SJCRH30 (cell line): ENCODE measurements around the gene KLF7. TPM values are rescaled to one million over a fixed set of nuclear protein-coding genes. Genes with fewer than 3 reads are reported as not detected.

Source experiments
- DNase-seq, 2 experiments: peaks; one replicate each; pipeline ENCODE4 v3.0.0-alpha.2; 2015 to 2020
- H3K27ac ChIP-seq: fragments of 250-450 bp; sonication (Bioruptor Pico); 2 replicates; pipeline ENCODE4 v1.5.1; 2020; ENCODE audit warnings: mild to moderate bottlenecking, moderate library complexity
- H3K27me3 ChIP-seq: fragments of 250-450 bp; sonication (Bioruptor Pico); 2 replicates; pipeline ENCODE4 v1.5.1; 2020; ENCODE audit warnings: mild to moderate bottlenecking, moderate library complexity
- H3K36me3 ChIP-seq: fragments of 250-450 bp; sonication (Bioruptor Pico); 2 replicates; pipeline ENCODE4 v1.5.1; 2020; ENCODE audit warnings: mild to moderate bottlenecking, moderate library complexity
- H3K4me1 ChIP-seq: fragments of 250-450 bp; sonication (Bioruptor Pico); 2 replicates; pipeline ENCODE4 v1.5.1; 2020; ENCODE audit warnings: mild to moderate bottlenecking, moderate library complexity
- H3K4me3 ChIP-seq: fragments of 250-450 bp; sonication (Bioruptor Pico); 2 replicates; pipeline ENCODE4 v1.5.1; 2020; ENCODE audit warnings: mild to moderate bottlenecking, moderate library complexity
- H3K9me3 ChIP-seq: fragments of 250-450 bp; sonication (Bioruptor Pico); replicated peaks from 2 replicates; pipeline ENCODE4 v1.5.1; 2020; ENCODE audit warnings: mild to moderate bottlenecking, moderate library complexity
- total RNA-seq: library from RNA; depleted of rRNA; stranded (reverse); fragments of >200 nt; shearing (Covaris generic); gene quantifications from 2 replicates; pipeline ENCODE4 v1.2.3, GENCODE V29; 2014

The KLF7 gene
- total RNA-seq, 1 experiment from 2014 or later = 6.7 TPM

DNA sequence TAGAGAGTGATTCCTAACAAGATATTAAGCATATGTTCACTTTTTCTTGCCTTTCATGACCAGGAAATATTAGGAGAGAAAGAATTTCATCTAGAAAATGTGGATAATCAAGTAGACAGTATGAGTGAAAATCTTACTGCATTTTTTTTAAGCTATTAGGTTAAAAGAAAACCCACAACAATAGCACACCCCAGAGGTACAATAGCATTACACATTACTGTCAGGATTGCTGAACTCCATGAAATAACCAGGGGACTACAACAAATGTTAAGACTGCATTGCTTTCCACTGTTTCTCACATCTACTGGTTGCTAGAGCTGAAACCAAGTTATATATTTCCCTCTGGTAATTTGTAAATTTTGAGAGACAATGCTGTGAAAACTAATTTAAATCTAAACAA, 33.7 kb downstream of the KLF7 start:
- H3K4me1 ChIP-seq = peaks cover 16% of the 10 kb centered on the region
- DNase-seq = no peak
- no peak overlapping the region for H3K4me3 ChIP-seq
- no peaks in the 10 kb centered on the region for H3K27me3 ChIP-seq
- no peaks in the 10 kb centered on the region for H3K36me3 ChIP-seq
- no peaks in the 10 kb centered on the region; the same call in 1 of the 2 replicates for H3K9me3 ChIP-seq
- no peak overlapping the region for H3K27ac ChIP-seq

DNA sequence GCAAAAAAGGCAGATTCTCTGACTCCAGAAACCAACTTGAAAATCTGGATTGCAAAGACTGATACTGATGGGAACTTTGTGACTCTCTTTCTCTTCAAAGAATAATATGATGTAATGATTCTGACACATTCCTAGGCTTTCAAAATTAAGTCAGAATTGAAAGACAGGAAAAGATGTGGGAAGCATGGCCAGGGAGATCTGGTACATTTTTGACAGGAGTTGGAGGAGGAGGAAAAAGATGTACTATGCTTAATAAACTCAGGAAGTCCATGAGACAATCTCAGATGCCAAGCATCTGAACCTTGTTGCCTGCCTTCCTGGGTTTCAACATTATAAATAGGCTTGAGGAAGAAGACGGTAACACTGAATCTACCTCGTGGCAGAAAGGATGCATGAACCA, 34.2 kb downstream of the KLF7 start:
- DNase-seq = no peak
- Histone ChIP-seq H3K27ac (no peak overlapping the region), H3K4me3 (no peak overlapping the region), H3K9me3 (no peaks in the 10 kb centered on the region; the same call in 1 of the 2 replicates), H3K36me3 (no peaks in the 10 kb centered on the region), H3K4me1 (peaks cover 18% of the 10 kb centered on the region), H3K27me3 (no peaks in the 10 kb centered on the region)

GRCh38 chr2:207130958-207131521, 34.7 kb downstream of the KLF7 start:
- DNase-seq = no peak
- H3K27ac ChIP-seq = no peak overlapping the region
- H3K27me3 ChIP-seq = no peaks in the 10 kb centered on the region
- H3K4me1 ChIP-seq = peaks cover 18% of the 10 kb centered on the region
- H3K36me3 ChIP-seq = no peaks in the 10 kb centered on the region
- H3K4me3 ChIP-seq = no peak overlapping the region
- H3K9me3 ChIP-seq = no peaks in the 10 kb centered on the region; the same call in 1 of the 2 replicates

- H3K4me3 ChIP-seq = no peak overlapping the region
- no peaks in the 10 kb centered on the region for H3K27me3 ChIP-seq
- no peaks in the 10 kb centered on the region for H3K36me3 ChIP-seq
- no peaks in the 10 kb centered on the region; the same call in 1 of the 2 replicates for H3K9me3 ChIP-seq
- no peak overlapping the region for H3K27ac ChIP-seq
- no peak for DNase-seq
- peaks cover 18% of the 10 kb centered on the region for H3K4me1 ChIP-seq
These were observed 35.9 kb downstream of the KLF7 start for GRCh38 chr2:207129821-207130220.

- no peak overlapping the region for H3K4me3 ChIP-seq
- peaks cover 10% of the 10 kb centered on the region for H3K4me1 ChIP-seq
- H3K9me3 ChIP-seq = no peaks in the 10 kb centered on the region; the same call in 1 of the 2 replicates
- H3K27me3 ChIP-seq = no peaks in the 10 kb centered on the region
- H3K36me3 ChIP-seq = no peaks in the 10 kb centered on the region
- H3K27ac ChIP-seq = no peak overlapping the region
- DNase-seq = no peak
These were observed 36.9 kb downstream of the KLF7 start for GRCh38 chr2:207128867-207129266.

- no peaks in the 10 kb centered on the region for H3K27me3 ChIP-seq
- H3K36me3 ChIP-seq = no peaks in the 10 kb centered on the region
- peaks cover 7% of the 10 kb centered on the region for H3K4me1 ChIP-seq
- DNase-seq = no peak
- H3K9me3 ChIP-seq = no peaks in the 10 kb centered on the region; the same call in 1 of the 2 replicates
- no peak overlapping the region for H3K27ac ChIP-seq
- no peak overlapping the region for H3K4me3 ChIP-seq
These were observed 38.9 kb downstream of the KLF7 start for GRCh38 chr2:207126724-207127308.

- peaks cover 11% of the 10 kb centered on the region for H3K4me1 ChIP-seq
- H3K36me3 ChIP-seq = no peaks in the 10 kb centered on the region
- no peak overlapping the region for H3K27ac ChIP-seq
- no peak for DNase-seq
- no peaks in the 10 kb centered on the region for H3K27me3 ChIP-seq
- no peaks in the 10 kb centered on the region for H3K9me3 ChIP-seq
- H3K4me3 ChIP-seq = no peak overlapping the region
These were observed 41.9 kb downstream of the KLF7 start for GRCh38 chr2:207123776-207124391.

DNA sequence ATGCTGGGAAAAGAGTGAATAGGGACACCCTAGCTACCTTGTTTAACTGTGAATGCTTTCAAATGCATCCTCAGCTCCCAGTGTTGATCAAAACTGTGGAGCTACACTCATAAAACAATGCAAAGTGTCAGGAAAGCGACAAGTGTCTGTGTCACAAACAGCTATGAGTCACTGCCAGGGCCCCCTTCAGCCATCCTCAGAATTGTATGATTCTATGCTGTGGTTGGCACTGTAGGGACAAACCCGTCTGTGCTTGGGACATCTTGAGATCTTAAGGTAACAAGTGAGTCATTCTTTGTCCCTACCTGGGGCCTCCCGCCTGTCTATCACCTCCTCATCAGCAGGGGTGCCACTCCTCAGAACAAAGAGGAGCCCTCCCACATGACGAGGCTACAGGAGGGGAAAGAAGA, 42.4 kb downstream of the KLF7 start:
- H3K4me1 ChIP-seq = peaks cover 11% of the 10 kb centered on the region
- H3K9me3 ChIP-seq = no peaks in the 10 kb centered on the region
- no peak overlapping the region for H3K4me3 ChIP-seq
- no peak overlapping the region for H3K27ac ChIP-seq
- DNase-seq = no peak
- no peaks in the 10 kb centered on the region for H3K36me3 ChIP-seq
- H3K27me3 ChIP-seq = no peaks in the 10 kb centered on the region

DNA sequence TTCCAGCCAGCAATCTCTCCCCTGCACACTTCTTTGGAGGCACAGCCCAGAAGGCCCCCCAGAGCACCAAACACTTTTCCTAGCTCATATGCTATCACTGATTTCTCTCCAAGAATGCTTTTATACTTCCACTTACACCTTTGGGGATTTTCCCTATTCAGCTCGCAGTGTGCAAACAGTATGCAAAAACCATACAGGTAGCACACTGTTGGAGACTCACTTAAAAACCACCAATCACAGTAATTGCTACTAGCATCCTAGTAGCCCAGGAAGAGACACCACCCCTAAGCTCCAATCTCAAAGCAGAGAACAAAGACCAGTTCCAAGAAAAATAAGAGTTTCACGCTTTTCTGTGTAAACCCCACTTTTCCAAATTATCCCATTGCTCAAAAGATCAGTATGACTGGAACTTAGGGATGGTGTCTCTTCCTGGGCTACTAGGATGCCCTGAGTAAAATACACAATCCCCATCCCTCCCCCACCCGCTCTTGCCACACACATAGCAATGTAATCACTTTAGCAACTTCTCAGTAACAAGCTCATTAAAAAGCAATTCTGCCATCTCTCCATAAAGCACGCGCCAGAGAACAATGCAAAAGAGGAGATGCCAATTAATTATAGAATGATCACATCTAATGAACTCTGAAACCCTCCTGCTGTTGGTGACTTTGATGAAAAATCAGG, 43.0 kb downstream of the KLF7 start:
- no peaks in the 10 kb centered on the region for H3K27me3 ChIP-seq
- DNase-seq = no peak
- H3K4me3 ChIP-seq = no peak overlapping the region
- no peaks in the 10 kb centered on the region for H3K36me3 ChIP-seq
- peaks cover 11% of the 10 kb centered on the region for H3K4me1 ChIP-seq
- H3K27ac ChIP-seq = no peak overlapping the region
- no peaks in the 10 kb centered on the region for H3K9me3 ChIP-seq

DNA sequence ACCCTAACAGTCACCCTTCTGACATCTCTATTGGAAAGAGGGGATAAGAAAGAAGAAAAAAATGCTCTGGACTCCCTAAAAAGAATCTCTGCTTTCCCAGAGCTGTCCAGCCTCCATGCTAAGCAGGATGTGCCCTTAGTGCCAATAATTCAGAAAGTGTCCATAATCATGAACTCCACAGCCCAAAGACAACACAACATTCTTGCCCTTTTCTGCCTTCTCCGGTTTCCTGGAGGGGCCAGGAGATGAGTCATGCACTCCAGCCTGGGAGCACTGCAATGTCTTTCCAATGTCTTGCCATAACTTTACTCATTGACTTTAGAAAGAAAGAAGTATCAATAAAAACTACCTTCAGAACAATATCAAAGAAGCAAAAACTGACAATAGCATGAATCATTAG, 44.0 kb downstream of the KLF7 start:
- Histone ChIP-seq H3K9me3 (no peaks in the 10 kb centered on the region), H3K27me3 (no peaks in the 10 kb centered on the region), H3K4me3 (no peak overlapping the region), H3K4me1 (peaks cover 8% of the 10 kb centered on the region), H3K36me3 (no peaks in the 10 kb centered on the region), H3K27ac (no peak overlapping the region)
- peak in 1 of 2 experiments; percentile 43 for DNase-seq

DNA sequence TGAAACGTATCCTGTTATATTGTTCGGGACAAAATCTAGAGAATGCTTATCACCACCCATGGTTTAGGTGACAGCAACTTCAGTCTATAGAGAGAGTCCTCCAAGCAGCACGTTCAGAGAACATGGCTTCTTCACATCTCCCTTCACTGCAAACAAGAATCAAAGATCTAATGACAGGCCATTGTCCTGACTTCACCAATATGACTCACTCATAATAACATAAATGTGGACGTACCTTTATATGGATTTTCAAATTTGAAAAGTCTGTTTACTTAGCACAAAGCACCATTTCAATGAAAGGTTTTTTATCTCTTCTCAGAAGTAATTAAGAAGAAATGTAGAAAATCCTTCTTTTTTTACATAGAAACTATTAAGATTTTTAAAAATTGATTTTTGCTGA, 46.7 kb downstream of the KLF7 start:
- DNase-seq = no peak
- no peaks in the 10 kb centered on the region for H3K27me3 ChIP-seq

GRCh38 chr2:207117668-207118067, 48.1 kb downstream of the KLF7 start:
- Histone ChIP-seq H3K4me3 (no peak overlapping the region), H3K27ac (no peak overlapping the region), H3K27me3 (no peaks in the 10 kb centered on the region), H3K9me3 (no peaks in the 10 kb centered on the region), H3K4me1 (peaks cover 11% of the 10 kb centered on the region), H3K36me3 (no peaks in the 10 kb centered on the region)
- no peak for DNase-seq

More for the DNA sequence above, 46.7 kb downstream of the KLF7 start:
- Histone ChIP-seq H3K36me3 (no peaks in the 10 kb centered on the region), H3K9me3 (no peaks in the 10 kb centered on the region), H3K4me1 (peaks cover 11% of the 10 kb centered on the region), H3K4me3 (no peak overlapping the region), H3K27ac (no peak overlapping the region)

GRCh38 chr2:207115715-207116364, 49.9 kb downstream of the KLF7 start:
- Histone ChIP-seq H3K27me3 (no peaks in the 10 kb centered on the region), H3K4me1 (peaks cover 3% of the 10 kb centered on the region; the same call in 1 of the 2 replicates), H3K4me3 (no peak overlapping the region), H3K36me3 (no peaks in the 10 kb centered on the region), H3K27ac (no peak overlapping the region), H3K9me3 (no peaks in the 10 kb centered on the region)
- peak in 1 of 2 experiments; percentile 30 for DNase-seq

DNA sequence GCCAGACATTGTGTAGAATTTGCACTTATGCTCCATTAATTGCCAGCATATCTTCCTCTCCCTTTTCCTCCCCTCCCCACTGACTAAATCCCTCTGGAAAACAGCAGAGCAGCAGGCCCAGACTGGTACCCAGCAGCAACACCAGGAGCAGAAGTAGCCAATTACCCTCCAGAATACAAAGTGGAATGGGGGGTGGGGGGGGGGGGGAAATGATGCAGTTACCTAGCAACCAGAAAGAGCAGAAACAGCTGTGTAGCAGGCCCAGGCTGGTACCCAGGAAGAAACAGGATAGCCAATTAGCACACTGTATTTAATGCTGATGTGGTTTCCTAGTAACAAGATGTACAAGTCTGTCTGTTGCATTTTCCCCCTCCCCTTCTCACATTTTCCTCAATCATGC, 52.3 kb downstream of the KLF7 start:
- H3K4me1 ChIP-seq = peaks cover 3% of the 10 kb centered on the region; the same call in 1 of the 2 replicates
- H3K27ac ChIP-seq = no peak overlapping the region

DNA sequence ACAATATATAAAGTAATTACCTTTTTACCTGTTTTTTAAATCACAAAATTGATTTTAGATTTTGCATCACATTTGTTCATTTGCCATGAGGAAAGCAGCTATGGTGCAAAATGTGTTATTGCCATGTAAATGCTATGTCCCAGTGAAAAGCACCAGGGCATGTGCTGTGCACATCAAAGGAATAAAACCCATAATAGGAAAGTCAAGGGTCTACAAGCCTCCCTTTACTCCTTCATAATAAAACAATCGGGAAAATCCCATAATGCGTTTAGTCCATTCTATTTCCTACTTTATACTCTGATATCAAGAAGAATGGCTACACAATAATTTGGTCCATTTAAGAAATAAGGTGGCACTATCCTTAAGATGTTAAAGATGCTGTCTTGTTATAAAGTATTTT, 53.0 kb downstream of the KLF7 start:
- DNase-seq = no peak
- H3K27me3 ChIP-seq = no peaks in the 10 kb centered on the region
- H3K4me3 ChIP-seq = no peak overlapping the region
- H3K9me3 ChIP-seq = no peaks in the 10 kb centered on the region
- peaks cover 8% of the 10 kb centered on the region for H3K4me1 ChIP-seq
- H3K36me3 ChIP-seq = no peaks in the 10 kb centered on the region
- no peak overlapping the region for H3K27ac ChIP-seq

More for the DNA sequence above, 52.3 kb downstream of the KLF7 start:
- H3K9me3 ChIP-seq = no peaks in the 10 kb centered on the region
- no peaks in the 10 kb centered on the region for H3K27me3 ChIP-seq
- DNase-seq = peak in 1 of 2 experiments; percentile 48
- no peak overlapping the region for H3K4me3 ChIP-seq
- no peaks in the 10 kb centered on the region for H3K36me3 ChIP-seq
